Measurements from ENCODE around the gene B4GALT6.

The B4GALT6 gene

GRCh38 chr18:31633392-31634330 is 50.7 kb downstream of the B4GALT6 start:
- no peak for DNase-seq (ENCODE audit: low spot score)

- no peak for DNase-seq (ENCODE audit: low spot score)
These were observed 52.0 kb downstream of the B4GALT6 start for GRCh38 chr18:31632356-31632755.

GRCh38 chr18:31631526-31631925 is 52.9 kb downstream of the B4GALT6 start:
- no peak for DNase-seq (ENCODE audit: low spot score)

- no peak for DNase-seq (ENCODE audit: low spot score)
These were observed 53.8 kb downstream of the B4GALT6 start for GRCh38 chr18:31630549-31630948.

- no peak for DNase-seq (ENCODE audit: low spot score)
These were observed 58.0 kb downstream of the B4GALT6 start for GRCh38 chr18:31626409-31626808.

- no peak for DNase-seq (ENCODE audit: low spot score)
These were observed 59.3 kb downstream of the B4GALT6 start for GRCh38 chr18:31624892-31625640.

- DNase-seq (ENCODE audit: low spot score): no peak
These were observed 65.1 kb downstream of the B4GALT6 start for GRCh38 chr18:31619291-31619690.

GRCh38 chr18:31618801-31619200 is 65.6 kb downstream of the B4GALT6 start:
- DNase-seq (ENCODE audit: low spot score): no peak

- no peak for DNase-seq (ENCODE audit: low spot score)
These were observed 67.2 kb downstream of the B4GALT6 start for GRCh38 chr18:31617031-31617717.

- no peak for DNase-seq (ENCODE audit: low spot score)
These were observed 67.8 kb downstream of the B4GALT6 start for GRCh38 chr18:31616586-31616985.

- DNase-seq (ENCODE audit: low spot score): no peak
These were observed 70.3 kb downstream of the B4GALT6 start for GRCh38 chr18:31614044-31614443.

- no peak for DNase-seq (ENCODE audit: low spot score)
These were observed 72.3 kb downstream of the B4GALT6 start for GRCh38 chr18:31612124-31612523.

GRCh38 chr18:31611511-31611910 is 72.9 kb downstream of the B4GALT6 start:
- no peak for DNase-seq (ENCODE audit: low spot score)

GRCh38 chr18:31610286-31611205 is 73.8 kb downstream of the B4GALT6 start:
- no peak for DNase-seq (ENCODE audit: low spot score)

- no peak for DNase-seq (ENCODE audit: low spot score)
These were observed 74.5 kb downstream of the B4GALT6 start for GRCh38 chr18:31609886-31610285.

- no peak for DNase-seq (ENCODE audit: low spot score)
These were observed 77.0 kb downstream of the B4GALT6 start for GRCh38 chr18:31607384-31607783.

GRCh38 chr18:31606265-31606664 is 78.1 kb downstream of the B4GALT6 start:
- DNase-seq (ENCODE audit: low spot score): no peak

- DNase-seq (ENCODE audit: low spot score): no peak
These were observed 81.1 kb downstream of the B4GALT6 start for GRCh38 chr18:31603315-31603714.

GRCh38 chr18:31598021-31598805 is 86.2 kb downstream of the B4GALT6 start:
- no peak for DNase-seq (ENCODE audit: low spot score)

- DNase-seq (ENCODE audit: low spot score): no peak
These were observed 88.1 kb downstream of the B4GALT6 start for GRCh38 chr18:31596081-31596872.

Data from hematopoietic multipotent progenitor cell treated with erythropoietin and hydrocortisone succinate and interleukin-3 and kit ligand, for 15 days (in vitro differentiated cells).